Bronchial epithelial cell (primary cell): ENCODE results near the gene GRIK4. TPM values are rescaled to one million over a fixed set of nuclear protein-coding genes. Genes with fewer than 3 reads are reported as not detected.

Experiments used
- DNase-seq: peaks from one replicate; pipeline ENCODE4 v3.0.0-alpha.2; 2010; ENCODE audit warnings: low read depth
- FAIRE-seq: peaks from 2 replicates; lab custom pipeline; 2011; peaks lifted over from hg19 to GRCh38; lab: Jason Lieb, UNC
- H3K27me3 ChIP-seq: 2 replicates; pipeline ENCODE4 v1.5.1; 2011; ENCODE audit warnings: low read length; ENCODE audit not compliant: control insufficient read depth, insufficient read depth
- H3K36me3 ChIP-seq: 2 replicates; pipeline ENCODE4 v1.5.1; 2011; ENCODE audit warnings: low read length; ENCODE audit not compliant: control insufficient read depth, insufficient read depth
- H3K4me3 ChIP-seq: 2 replicates; pipeline ENCODE4 v1.5.1; 2011; ENCODE audit warnings: mild to moderate bottlenecking, low read depth, low read length, control low read depth
- total RNA-seq: library from RNA; depleted of rRNA; stranded (reverse); fragments of >200 nt; gene quantifications from 2 replicates; pipeline ENCODE4 v1.2.1, GENCODE V29; 2014
- TF ChIP-seq, protein P1 (sequence below): IDR thresholded peaks from 2 replicates; pipeline ENCODE4 v1.5.1; 2011; ENCODE audit warnings: mild to moderate bottlenecking, moderate library complexity, low read length, control low read depth, inconsistent platforms; ENCODE audit not compliant: insufficient read depth, severe bottlenecking

GRIK4 gene
- total RNA-seq, 1 donor from 2014 or later: not detected

DNA sequence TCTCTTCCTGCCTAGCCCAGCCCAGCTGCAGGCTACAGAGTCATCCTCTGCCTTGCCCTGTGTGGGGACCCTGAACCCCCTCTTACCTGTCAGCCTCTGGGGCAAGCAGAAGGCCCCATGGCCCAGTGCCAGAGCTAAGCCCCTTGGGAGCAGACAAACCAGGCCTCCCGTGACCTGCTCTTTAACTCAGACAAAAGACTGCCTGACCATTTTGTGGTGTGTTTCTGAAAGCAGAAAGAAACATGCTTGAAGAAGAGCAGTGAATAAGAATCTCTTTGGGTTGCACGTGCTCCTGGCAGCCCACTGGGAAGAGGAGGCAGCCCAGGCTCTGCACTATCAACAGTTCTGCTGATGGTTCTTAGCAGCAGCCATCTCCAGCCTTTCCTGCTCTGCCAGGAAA is 118.6 kb downstream of the GRIK4 start:
- TF ChIP-seq, protein P1, sequence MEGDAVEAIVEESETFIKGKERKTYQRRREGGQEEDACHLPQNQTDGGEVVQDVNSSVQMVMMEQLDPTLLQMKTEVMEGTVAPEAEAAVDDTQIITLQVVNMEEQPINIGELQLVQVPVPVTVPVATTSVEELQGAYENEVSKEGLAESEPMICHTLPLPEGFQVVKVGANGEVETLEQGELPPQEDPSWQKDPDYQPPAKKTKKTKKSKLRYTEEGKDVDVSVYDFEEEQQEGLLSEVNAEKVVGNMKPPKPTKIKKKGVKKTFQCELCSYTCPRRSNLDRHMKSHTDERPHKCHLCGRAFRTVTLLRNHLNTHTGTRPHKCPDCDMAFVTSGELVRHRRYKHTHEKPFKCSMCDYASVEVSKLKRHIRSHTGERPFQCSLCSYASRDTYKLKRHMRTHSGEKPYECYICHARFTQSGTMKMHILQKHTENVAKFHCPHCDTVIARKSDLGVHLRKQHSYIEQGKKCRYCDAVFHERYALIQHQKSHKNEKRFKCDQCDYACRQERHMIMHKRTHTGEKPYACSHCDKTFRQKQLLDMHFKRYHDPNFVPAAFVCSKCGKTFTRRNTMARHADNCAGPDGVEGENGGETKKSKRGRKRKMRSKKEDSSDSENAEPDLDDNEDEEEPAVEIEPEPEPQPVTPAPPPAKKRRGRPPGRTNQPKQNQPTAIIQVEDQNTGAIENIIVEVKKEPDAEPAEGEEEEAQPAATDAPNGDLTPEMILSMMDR: no peak
- Histone ChIP-seq H3K36me3 (no peaks in the 10 kb centered on the region), H3K4me3 (no peak overlapping the region), H3K27me3 (peaks cover 2% of the 10 kb centered on the region)
- DNase-seq (no peak), FAIRE-seq (no peak)

DNA sequence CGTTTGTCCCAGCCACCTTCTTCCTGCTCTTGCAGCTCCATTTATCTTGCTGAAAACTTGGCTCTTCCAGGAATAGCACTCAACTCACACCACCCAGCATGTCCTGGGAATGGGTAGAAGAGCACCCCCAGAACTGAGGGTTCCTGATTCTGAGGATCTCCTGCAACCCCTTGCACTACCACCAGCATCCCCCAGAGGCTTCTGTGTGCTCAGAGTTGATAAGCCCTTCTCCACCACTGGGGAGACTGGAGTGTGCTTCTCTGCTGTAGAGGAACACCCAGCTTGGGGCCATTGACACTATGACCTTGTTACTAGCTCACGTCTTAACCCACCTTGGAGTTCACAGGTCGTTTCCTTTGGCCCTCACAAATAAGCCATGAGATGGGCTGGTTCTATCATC is 121.0 kb downstream of the GRIK4 start:
- FAIRE-seq: no peak
- H3K27me3 ChIP-seq: peaks cover 2% of the 10 kb centered on the region
- TF ChIP-seq, protein P1: no peak

DNA sequence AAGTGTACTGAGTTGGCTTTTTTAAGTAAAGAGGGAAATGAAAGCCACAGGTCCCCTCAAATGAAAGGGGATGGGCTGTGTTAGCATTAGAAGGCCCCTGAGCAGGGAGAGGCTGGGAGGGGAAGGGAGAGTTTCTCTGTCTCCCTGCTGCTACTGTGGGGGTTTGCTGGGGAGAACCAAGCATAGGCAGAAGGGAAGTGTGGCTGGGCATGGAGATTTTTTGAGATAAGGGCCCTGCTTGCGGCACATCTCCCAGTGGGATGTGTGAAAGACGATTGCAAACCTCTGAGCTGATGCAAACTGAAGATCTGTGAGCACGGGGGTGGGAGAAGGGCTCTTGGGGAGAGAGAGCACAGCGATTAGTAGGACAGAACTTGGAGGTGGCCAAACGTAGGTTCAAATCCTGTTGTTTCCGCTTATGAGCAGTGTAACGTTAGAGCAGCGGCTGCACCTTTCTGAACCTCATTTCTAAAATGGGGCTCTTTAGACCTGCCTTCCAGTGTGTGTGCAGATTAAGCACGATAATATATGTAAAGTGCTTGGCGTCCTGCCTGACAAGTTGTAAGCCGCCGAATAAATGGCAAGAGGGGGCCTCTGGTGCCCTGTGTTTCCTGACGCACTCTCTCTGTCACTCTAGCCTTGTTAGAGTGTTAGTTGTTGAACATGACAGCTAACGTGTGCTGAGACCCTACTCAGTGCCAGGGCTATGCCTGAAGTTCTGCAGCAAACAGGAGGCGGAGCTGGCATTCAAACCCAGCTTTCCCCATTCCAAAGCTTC is 122.3 kb downstream of the GRIK4 start:
- no peak for FAIRE-seq
- no peak for DNase-seq
- no peaks in the 10 kb centered on the region for H3K36me3 ChIP-seq
- peaks cover 2% of the 10 kb centered on the region for H3K27me3 ChIP-seq
- TF ChIP-seq, protein P1: no peak
- no peak overlapping the region for H3K4me3 ChIP-seq

More for the DNA sequence above, 121.0 kb downstream of the GRIK4 start:
- no peak for DNase-seq
- H3K36me3 ChIP-seq: no peaks in the 10 kb centered on the region
- H3K4me3 ChIP-seq: no peak overlapping the region

DNA sequence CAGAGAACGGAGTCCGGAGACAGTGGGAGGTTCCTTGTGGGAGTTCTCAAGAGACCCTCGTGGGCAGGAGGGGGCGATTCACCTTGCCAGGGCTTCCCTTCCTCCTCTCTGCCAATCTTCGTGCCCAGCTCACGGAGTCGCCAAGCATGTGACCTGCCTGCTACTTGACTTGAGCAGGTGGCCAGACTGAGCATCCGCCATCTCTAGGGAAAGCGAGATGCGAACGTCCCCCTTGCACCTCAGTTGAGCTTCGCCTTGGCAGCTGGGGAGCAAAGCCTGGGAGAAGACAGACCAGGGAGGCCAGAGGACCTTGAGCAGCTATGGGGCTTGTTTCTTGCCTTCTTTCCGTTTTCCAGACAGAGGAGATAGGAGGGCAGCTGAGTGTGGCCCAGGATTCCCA is 123.2 kb downstream of the GRIK4 start:
- TF ChIP-seq, protein P1: no peak
- DNase-seq (no peak), FAIRE-seq (no peak)
- no peak overlapping the region for H3K4me3 ChIP-seq
- H3K27me3 ChIP-seq: peaks cover 2% of the 10 kb centered on the region
- H3K36me3 ChIP-seq: no peaks in the 10 kb centered on the region

DNA sequence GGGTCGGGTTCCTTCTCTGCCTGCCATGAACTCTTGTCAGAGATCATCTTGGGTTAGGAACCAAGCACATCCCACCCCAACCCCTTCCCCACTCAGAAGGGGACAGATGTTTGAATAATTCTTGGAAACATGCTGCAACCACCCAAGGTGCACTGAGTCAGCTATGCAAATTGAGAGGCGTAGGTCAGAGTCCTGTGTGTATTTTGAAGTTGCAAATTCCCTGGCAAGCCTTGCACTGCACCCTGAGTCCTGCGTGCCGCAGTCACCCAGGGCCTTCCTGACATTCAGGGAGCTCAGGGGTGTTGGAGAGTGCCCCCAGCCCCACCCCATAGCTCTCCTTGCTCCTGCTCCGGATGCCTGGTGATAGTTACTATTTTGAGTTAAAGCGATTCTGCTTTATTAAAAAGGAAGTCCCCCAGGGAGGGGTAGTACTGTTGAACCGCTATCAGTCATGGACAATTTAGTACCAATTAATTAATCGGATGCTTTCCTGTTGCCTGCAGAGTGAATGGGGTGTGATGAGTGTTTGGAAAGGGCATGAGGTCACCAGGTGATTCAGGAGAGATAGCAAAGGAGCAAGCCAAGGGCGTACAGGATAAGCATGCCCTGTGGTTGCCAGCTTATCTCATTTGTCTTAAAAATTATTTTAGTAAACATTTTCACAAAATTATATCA is 123.7 kb downstream of the GRIK4 start:
- Histone ChIP-seq H3K27me3 (peaks cover 2% of the 10 kb centered on the region), H3K36me3 (no peaks in the 10 kb centered on the region), H3K4me3 (no peak overlapping the region)
- no peak for FAIRE-seq
- TF ChIP-seq, protein P1: no peak
- DNase-seq: no peak
